ENCODE results near the gene WDFY2.
A peak's percentile ranks its signal among the peaks of the same experiment; 100 is the strongest.

The WDFY2 gene

GRCh38 chr13:51778392-51778791 is 194.1 kb downstream of the WDFY2 start:
- DNase-seq = no peak

- no peak for DNase-seq
These were observed 195.8 kb downstream of the WDFY2 start for GRCh38 chr13:51780099-51780498.

- DNase-seq = no peak
These were observed 197.2 kb downstream of the WDFY2 start for GRCh38 chr13:51781246-51782022.

- no peak for DNase-seq
These were observed 197.9 kb downstream of the WDFY2 start for GRCh38 chr13:51782026-51782710.

GRCh38 chr13:51783428-51784094 is 199.3 kb downstream of the WDFY2 start:
- DNase-seq = no peak

GRCh38 chr13:51784097-51784496 is 199.8 kb downstream of the WDFY2 start:
- DNase-seq = no peak

GRCh38 chr13:51785712-51786424 is 201.6 kb downstream of the WDFY2 start:
- DNase-seq = no peak

GRCh38 chr13:51786425-51787265 is 202.4 kb downstream of the WDFY2 start:
- no peak for DNase-seq

- no peak for DNase-seq
These were observed 209.5 kb downstream of the WDFY2 start for GRCh38 chr13:51793570-51794271.

- no peak for DNase-seq
These were observed 210.7 kb downstream of the WDFY2 start for GRCh38 chr13:51794964-51795363.

GRCh38 chr13:51795419-51795818 is 211.2 kb downstream of the WDFY2 start:
- DNase-seq = no peak

GRCh38 chr13:51796546-51796945 is 212.3 kb downstream of the WDFY2 start:
- DNase-seq = no peak

GRCh38 chr13:51797664-51798488 is 213.6 kb downstream of the WDFY2 start:
- peak; percentile 56 for DNase-seq

- DNase-seq = no peak
These were observed 215.0 kb downstream of the WDFY2 start for GRCh38 chr13:51799261-51799660.

- DNase-seq = no peak
These were observed 216.2 kb downstream of the WDFY2 start for GRCh38 chr13:51800486-51800885.

GRCh38 chr13:51801631-51802099 is 217.4 kb downstream of the WDFY2 start:
- no peak for DNase-seq

GRCh38 chr13:51802631-51803418 is 218.6 kb downstream of the WDFY2 start:
- DNase-seq = no peak

- DNase-seq = peak; percentile 90
These were observed 219.4 kb downstream of the WDFY2 start, which contains the start of gene DHRS12 for GRCh38 chr13:51803422-51804294. DHRS12 (minus strand) TSS chr13:51804163; CDS start chr13:51799659, 4,504 bp downstream.

Data from activated T-cell treated with anti-CD3 and anti-CD28 coated beads, Interleukin-2, amount 50 U/mL, for 1 hour (primary cell).